GM23338 (cell line): ENCODE measurements around the gene RNF44. TPM values are rescaled to one million over a fixed set of nuclear protein-coding genes. Genes with fewer than 3 reads are reported as not detected.
A peak's percentile ranks its signal among the peaks of the same experiment; 100 is the strongest.

Experiments used
- ATAC-seq: fragments of 200-7000 bp; cut with Tn5 transposase; 3 replicates; pipeline ENCODE4 v1.9.1; 2020
- DNase-seq: peaks from one replicate; pipeline ENCODE4 v3.0.0-alpha.2; 2015; ENCODE audit warnings: low spot score
- H2AFZ ChIP-seq: fragments of 200-600 bp; sonication (generic); 2 replicates; pipeline ENCODE4 v1.8.0; 2016; ENCODE audit warnings: antibody characterized with exemption, mild to moderate bottlenecking, moderate library complexity
- H3F3A ChIP-seq: fragments of 200-600 bp; sonication (generic); replicated peaks from 2 replicates; pipeline ENCODE4 v1.8.0; 2017; ENCODE audit warnings: antibody characterized with exemption, mixed run types, low read depth
- H3K27ac ChIP-seq: fragments of 200-600 bp; sonication (generic); 2 replicates; pipeline ENCODE4 v1.6.1; 2016; ENCODE audit warnings: low read depth
- H3K27me3 ChIP-seq: fragments of 200-600 bp; sonication (generic); 2 replicates; pipeline ENCODE4 v1.8.0; 2016; ENCODE audit warnings: mild to moderate bottlenecking, mixed run types, moderate library complexity; ENCODE audit not compliant: insufficient read depth
- H3K36me3 ChIP-seq: fragments of 200-600 bp; sonication (generic); 2 replicates; pipeline ENCODE4 v1.8.0; 2016; ENCODE audit warnings: mild to moderate bottlenecking; ENCODE audit not compliant: insufficient read depth
- H3K4me1 ChIP-seq: fragments of 200-600 bp; sonication (generic); 2 replicates; pipeline ENCODE4 v1.8.0; 2016; ENCODE audit warnings: mild to moderate bottlenecking, moderate library complexity; ENCODE audit not compliant: insufficient read depth
- H3K4me2 ChIP-seq: fragments of 200-600 bp; sonication (generic); 2 replicates; pipeline ENCODE4 v1.7.1; 2017; ENCODE audit warnings: mixed run types
- H3K4me3 ChIP-seq: fragments of 200-600 bp; sonication (generic); 2 replicates; pipeline ENCODE4 v1.6.1; 2016; ENCODE audit warnings: mixed run types
- H3K79me2 ChIP-seq: fragments of 200-600 bp; sonication (generic); replicated peaks from 2 replicates; pipeline ENCODE4 v1.8.0; 2017; ENCODE audit warnings: mild to moderate bottlenecking; ENCODE audit not compliant: insufficient read depth
- H3K9me2 ChIP-seq: fragments of 200-600 bp; sonication (generic); 2 replicates; pipeline ENCODE4 v1.8.0; 2017; ENCODE audit not compliant: insufficient read depth
- H4K20me1 ChIP-seq: fragments of 200-600 bp; sonication (generic); replicated peaks from 2 replicates; pipeline ENCODE4 v1.8.0; 2017; ENCODE audit warnings: mild to moderate bottlenecking; ENCODE audit not compliant: insufficient read depth
- H3K27ac Mint-ChIP-seq: 2 replicates; pipeline ENCODE4 v1.8.0; 2020; ENCODE audit warnings: inconsistent platforms, mild to moderate bottlenecking, moderate library complexity, mixed read lengths
- H3K27me3 Mint-ChIP-seq: 3 replicates; pipeline ENCODE4 v1.8.0; 2022; ENCODE audit warnings: low read depth, mild to moderate bottlenecking, moderate library complexity, mixed read lengths, inconsistent platforms; ENCODE audit not compliant: insufficient read depth, poor library complexity
- H3K36me3 Mint-ChIP-seq: 3 replicates; pipeline ENCODE4 v1.8.0; 2021; ENCODE audit warnings: low read depth, mild to moderate bottlenecking, inconsistent platforms, moderate library complexity, mixed read lengths
- H3K4me1 Mint-ChIP-seq: 3 replicates; pipeline ENCODE4 v1.8.0; 2020; ENCODE audit warnings: mild to moderate bottlenecking, inconsistent platforms, mixed read lengths
- H3K4me3 Mint-ChIP-seq: 3 replicates; pipeline ENCODE4 v1.8.0; 2021; ENCODE audit warnings: moderate library complexity, mild to moderate bottlenecking, inconsistent platforms, mixed read lengths
- H3K9me3 Mint-ChIP-seq: 3 replicates; pipeline ENCODE4 v1.8.0; 2020; ENCODE audit warnings: moderate library complexity, mild to moderate bottlenecking, inconsistent platforms, mixed read lengths
- CREB1 ChIP-seq: fragments of 250-450 bp; sonication (Bioruptor Pico); IDR thresholded peaks from 2 replicates; pipeline ENCODE4 v1.5.0; 2020; ENCODE audit warnings: low read depth, mild to moderate bottlenecking, moderate library complexity
- CTCF ChIP-seq, 2 experiments: fragments of 200-600 bp in 1 of 2; sonication (generic) in 1 of 2; conservative IDR thresholded peaks; 2 replicates each; pipeline versions ENCODE4 v1.5.1 to v1.6.1; 2016 to 2017; ENCODE audit warnings: antibody characterized with exemption in 2 of 2, low read depth in 2 of 2, mild to moderate bottlenecking in 2 of 2, moderate library complexity in 1 of 2
- EZH2 ChIP-seq: fragments of 200-600 bp; sonication (generic); IDR thresholded peaks from one replicate; pipeline ENCODE4 v1.8.0; 2017; ENCODE audit warnings: antibody characterized with exemption, mild to moderate bottlenecking, low read depth; ENCODE audit not compliant: unreplicated experiment
- EZH2phosphoT487 ChIP-seq: fragments of 200-600 bp; sonication (generic); IDR thresholded peaks from one replicate; pipeline ENCODE4 v1.8.1; 2018; ENCODE audit warnings: antibody characterized with exemption; ENCODE audit not compliant: unreplicated experiment
- JUNB ChIP-seq: IDR thresholded peaks from one replicate; pipeline ENCODE4 v1.6.1; 2016; ENCODE audit warnings: antibody characterized with exemption; ENCODE audit not compliant: unreplicated experiment
- NANOG ChIP-seq: IDR thresholded peaks from 2 replicates; pipeline ENCODE4 v1.6.1; 2016; ENCODE audit warnings: antibody characterized with exemption, borderline replicate concordance
- POLR2AphosphoS5 ChIP-seq: IDR thresholded peaks from 2 replicates; pipeline ENCODE4 v1.6.1; 2016; ENCODE audit warnings: antibody characterized with exemption, low read depth
- REST ChIP-seq: IDR thresholded peaks from one replicate; pipeline ENCODE4 v1.6.1; 2018; ENCODE audit warnings: antibody characterized with exemption; ENCODE audit not compliant: unreplicated experiment
- STAT1 ChIP-seq: IDR thresholded peaks from one replicate; pipeline ENCODE4 v1.6.1; 2016; ENCODE audit warnings: antibody characterized with exemption; ENCODE audit not compliant: unreplicated experiment
- ZNF114 ChIP-seq: fragments of 250-450 bp; sonication (Bioruptor Pico); IDR thresholded peaks from 2 replicates; pipeline ENCODE4 v1.5.0; 2020; ENCODE audit warnings: mild to moderate bottlenecking, moderate library complexity
- ZNF462 ChIP-seq: fragments of 250-450 bp; sonication (Bioruptor Pico); IDR thresholded peaks from 2 replicates; pipeline ENCODE4 v1.5.0; 2020; ENCODE audit warnings: mild to moderate bottlenecking, moderate library complexity
- polyA plus RNA-seq: library from polyadenylated mRNA; unstranded; fragments of >200 nt; fragmentation: Nextera tagmentation; extraction: Ambion mirVana; gene quantifications from 2 replicates; pipeline ENCODE4 v1.2.1, GENCODE V29; 2016
- total RNA-seq: library from RNA; depleted of rRNA; stranded (reverse); fragments of >200 nt; shearing (Covaris generic); gene quantifications from 2 replicates; pipeline ENCODE4 v1.2.3, GENCODE V29; 2014

RNF44 gene
- total and polyA plus RNA-seq, 2 experiments from 2014 or later: 56.7 to 104 TPM

GRCh38 chr5:176530983-176531901 is 6.0 kb downstream of the RNF44 start (continued):
- TF ChIP-seq POLR2AphosphoS5 (peak; percentile 32; the same call in 1 of the 2 replicates), STAT1 (no peak), NANOG (no peak)

- Histone ChIP-seq H3K27ac (no peak overlapping the region), H3K27me3 (no peaks in the 10 kb centered on the region), H2AFZ (no peak overlapping the region), H3K4me2 (no peak overlapping the region), H4K20me1 (peaks cover 26% of the 10 kb centered on the region), H3K79me2 (peaks cover 39% of the 10 kb centered on the region), H3K36me3 (peaks cover 14% of the 10 kb centered on the region; the same call in 1 of the 2 replicates), H3K4me3 (no peak overlapping the region), H3F3A (peaks cover 15% of the 10 kb centered on the region; the same call in 1 of the 2 replicates), H3K9me2 (no peaks in the 10 kb centered on the region), H3K4me1 (peaks cover 22% of the 10 kb centered on the region)
- no peak overlapping the region for H3K4me3 Mint-ChIP-seq
- DNase-seq (no peak), ATAC-seq (no peak)
- H3K27ac Mint-ChIP-seq: no peak overlapping the region
- peaks cover 59% of the 10 kb centered on the region for H3K36me3 Mint-ChIP-seq
- peaks cover 23% of the 10 kb centered on the region for H3K4me1 Mint-ChIP-seq
- peaks cover 20% of the 10 kb centered on the region for H3K27me3 Mint-ChIP-seq
- H3K9me3 Mint-ChIP-seq: no peaks in the 10 kb centered on the region; the same call in 2 of the 3 replicates
- TF ChIP-seq NANOG: no peak
- TF ChIP-seq CREB1 (CRISPR knock-in tag): no peak
- no peak for TF ChIP-seq ZNF462 (CRISPR knock-in tag)
- no peak for TF ChIP-seq REST
- no peak for TF ChIP-seq ZNF114 (CRISPR knock-in tag)
- TF ChIP-seq JUNB: no peak
- no peak for TF ChIP-seq STAT1
- TF ChIP-seq POLR2AphosphoS5: no peak
- TF ChIP-seq EZH2: no peak
- no peak for TF ChIP-seq CTCF (conservative IDR thresholded peaks at IDR 0.05; ENCODE audit: low read depth in 2 of 2)
- no peak for TF ChIP-seq EZH2phosphoT487
Measured at GRCh38 chr5:176530393-176530982, 6.7 kb downstream of the RNF44 start.
